Measurements from ENCODE around the gene SLFN13.

- TF ChIP-seq CTCF (tag by site-specific recombination; IDR thresholded peaks at IDR 0.05) (no peak), HOXD13 (CRISPR knock-in tag; IDR thresholded peaks at IDR 0.05; ENCODE audit: borderline replicate concordance) (no peak), TCF7L2 (IDR thresholded peaks at IDR 0.05; ENCODE audit: borderline replicate concordance, low read depth, low read length) (no peak), BCL11A (tag by site-specific recombination; IDR thresholded peaks at IDR 0.05; ENCODE audit: low read depth) (no peak), KLF16 (tag by site-specific recombination; IDR thresholded peaks at IDR 0.05) (no peak), GLI4 (tag by site-specific recombination; IDR thresholded peaks at IDR 0.05) (no peak), ZNF146 (tag by site-specific recombination; IDR thresholded peaks at IDR 0.05) (no peak), ZNF626 (tag by site-specific recombination; IDR thresholded peaks at IDR 0.05) (no peak), YY2 (tag by site-specific recombination; IDR thresholded peaks at IDR 0.05) (no peak), ZNF335 (tag by site-specific recombination; conservative IDR thresholded peaks at IDR 0.05) (no peak), ZNF768 (tag by site-specific recombination; IDR thresholded peaks at IDR 0.05) (no peak)
Observed at GRCh38 chr17:35432176-35433074, 16.1 kb downstream of the SLFN13 start, which contains the start of gene SLFN12.

All from HEK293 (cell line).